Erythroblast (primary cell): ENCODE results near the gene CORO1C.

Experiments used
- GATA1 ChIP-seq: IDR thresholded peaks from 2 replicates; pipeline ENCODE4 v1.6.1; 2011; ENCODE audit warnings: low read depth, mild to moderate bottlenecking, control low read depth, low read length, moderate library complexity
- POLR2A ChIP-seq: IDR thresholded peaks from 2 replicates; pipeline ENCODE4 v1.6.1; 2011; ENCODE audit warnings: mild to moderate bottlenecking, low read length

- TF ChIP-seq POLR2A: no peak
- no peak for TF ChIP-seq GATA1
Measured at GRCh38 chr12:108650083-108650482, 81.2 kb downstream of the CORO1C start.
